Measurements from ENCODE around the gene DCP2. TPM values are rescaled to one million over a fixed set of nuclear protein-coding genes. Genes with fewer than 3 reads are reported as not detected.

The DCP2 gene
- 8.3 to 13.2 TPM (median 11.3 TPM) in 5 replicates for total RNA-seq (2022; extraction: Qiagen RNA extraction)

DNA sequence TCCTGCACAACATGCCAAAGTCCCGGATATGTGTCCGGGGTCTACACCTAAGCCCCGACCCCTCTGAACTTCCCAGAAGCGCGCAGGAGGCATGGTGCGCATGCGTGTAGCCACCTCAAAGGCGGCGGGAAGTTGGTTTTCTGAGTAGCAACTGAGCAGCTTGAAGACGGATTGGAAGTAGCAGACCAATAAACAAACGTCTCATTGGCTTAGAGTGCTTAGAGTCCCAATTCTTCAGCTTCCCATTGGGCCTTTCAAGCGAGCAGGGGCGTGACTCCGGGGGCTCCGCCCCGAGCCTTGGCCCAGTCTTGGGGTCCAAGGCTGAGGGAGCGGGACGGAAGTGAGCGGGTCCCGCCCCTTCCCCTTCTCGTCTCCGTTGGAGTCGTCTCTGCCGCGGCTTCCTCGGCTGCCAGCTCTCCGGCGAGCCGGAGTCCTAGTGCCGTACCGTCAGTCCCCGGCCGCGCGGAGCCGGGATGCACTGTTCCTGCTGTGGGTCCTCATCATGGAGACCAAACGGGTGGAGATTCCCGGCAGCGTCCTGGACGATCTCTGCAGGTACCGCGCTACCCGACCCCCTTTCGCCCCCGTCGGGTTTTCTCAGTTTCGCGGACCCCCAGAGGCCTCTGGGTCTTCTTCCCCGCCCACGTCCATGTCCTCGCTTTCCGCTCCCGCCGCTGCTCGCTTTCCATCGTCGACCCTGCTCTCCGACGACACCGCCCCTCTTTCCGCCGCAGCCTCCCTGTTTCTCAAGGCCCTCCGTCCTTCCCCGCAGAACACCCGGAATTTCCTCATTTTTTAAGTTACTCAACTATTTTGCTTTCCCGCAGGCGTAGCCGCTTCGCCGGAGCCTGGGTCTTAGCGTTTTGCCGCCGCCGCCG is at the start of gene DCP2:
Gene DCP2, plus strand, starts transcription at position 367 of the 878 bp plus-strand sequence. Its CDS starts 136 bp downstream, at position 503.

Other genes with a start within 250 kb of the DCP2 start
- gene APC, start 238.9 kb upstream of the DCP2 start, total RNA-seq (2022; extraction: Qiagen RNA extraction): 6.1 to 13.2 TPM (median 9.1 TPM) in 5 replicates
- 75.1 to 81.4 TPM (median 79.0 TPM) in 5 replicates for gene SRP19, start 115.5 kb upstream of the DCP2 start, total RNA-seq (2022; extraction: Qiagen RNA extraction)
- gene REEP5, start 54.6 kb upstream of the DCP2 start, total RNA-seq (2022; extraction: Qiagen RNA extraction): 126 to 168 TPM (median 153 TPM) in 5 replicates